IPS DF 6.9 (cell line): ENCODE results near the gene NEMP2.

Experiments used
- DNase-seq: peaks from one replicate; pipeline ENCODE4 v3.0.0-alpha.2; 2013; ENCODE audit warnings: low read depth, low spot score
- H3K27ac ChIP-seq: one replicate; pipeline ENCODE4 v1.5.1; 2013; ENCODE audit warnings: low read length, control low read depth
- H3K27me3 ChIP-seq: 2 replicates; pipeline ENCODE4 v1.6.1; 2013; ENCODE audit warnings: mild to moderate bottlenecking, low read length; ENCODE audit not compliant: control insufficient read depth, insufficient read depth
- H3K36me3 ChIP-seq: 2 replicates; pipeline ENCODE4 v1.6.1; 2013; ENCODE audit warnings: low read length; ENCODE audit not compliant: control insufficient read depth, insufficient read depth
- H3K4me1 ChIP-seq: 2 replicates; pipeline ENCODE4 v1.6.1; 2013; ENCODE audit warnings: low read length; ENCODE audit not compliant: control insufficient read depth, insufficient read depth
- H3K4me3 ChIP-seq: 2 replicates; pipeline ENCODE4 v1.5.1; 2013; ENCODE audit warnings: mild to moderate bottlenecking, low read length
- H3K9me3 ChIP-seq: 2 replicates; pipeline ENCODE4 v1.6.1; 2013; ENCODE audit warnings: low read length, inconsistent platforms; ENCODE audit not compliant: control insufficient read depth, insufficient read depth
- WGBS: extraction: QIAGEN DNeasy Blood & Tissue Kit; methylation state at CpG from one replicate; pipeline ENCODE4 v1.1.7; 2013; ENCODE audit warnings: mixed read lengths, missing lambda C conversion rate; ENCODE audit not compliant: insufficient read length, insufficient coverage; 5-methylcytosine and 5-hydroxymethylcytosine counted together

The NEMP2 gene

DNA sequence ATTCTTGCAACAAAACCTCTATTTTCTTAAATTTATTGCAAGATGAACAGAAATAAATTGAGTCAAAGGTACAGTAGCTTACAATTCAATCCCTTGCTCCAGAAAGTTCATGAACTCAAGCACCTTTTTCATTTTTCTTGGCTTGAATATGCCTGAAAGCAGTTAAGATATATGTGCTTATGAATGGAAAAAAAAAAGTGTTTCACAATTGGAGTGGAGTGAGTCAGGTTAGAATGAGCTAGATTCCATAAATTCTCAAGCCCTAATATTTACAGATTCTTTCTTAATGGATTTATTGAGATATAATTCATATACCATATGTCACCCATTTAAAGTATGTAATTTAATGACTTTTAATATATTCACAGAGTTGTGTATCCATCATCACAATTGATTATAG, 39.6 kb upstream of the NEMP2 start:
- Histone ChIP-seq H3K4me1 (no peaks in the 10 kb centered on the region), H3K27ac (no peak overlapping the region), H3K4me3 (no peak overlapping the region), H3K36me3 (no peaks in the 10 kb centered on the region), H3K9me3 (no peaks in the 10 kb centered on the region), H3K27me3 (no peaks in the 10 kb centered on the region)
- DNase-seq = no peak

DNA sequence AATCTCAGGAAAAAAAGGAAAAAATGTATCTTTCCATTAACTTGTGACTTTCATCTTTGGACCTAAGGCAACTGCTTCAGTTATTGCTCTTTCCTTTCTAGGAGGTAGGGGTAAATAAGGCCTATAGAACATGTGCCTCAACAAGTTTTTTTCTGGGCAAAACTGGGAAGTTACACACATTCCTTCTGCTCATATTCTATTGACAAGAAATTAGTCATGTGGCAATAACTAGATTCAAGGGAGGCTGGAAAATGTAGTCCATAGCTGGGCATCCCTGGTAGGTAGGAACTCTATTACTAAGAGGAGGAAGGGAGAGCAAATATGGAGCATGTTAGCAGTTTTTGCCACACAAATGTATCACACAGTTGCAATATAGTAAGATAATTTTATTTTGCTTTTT, 37.7 kb upstream of the NEMP2 start:
- no peaks in the 10 kb centered on the region for H3K27me3 ChIP-seq
- DNase-seq = no peak
- H3K36me3 ChIP-seq = no peaks in the 10 kb centered on the region
- no peaks in the 10 kb centered on the region for H3K9me3 ChIP-seq
- no peak overlapping the region for H3K4me3 ChIP-seq
- no peaks in the 10 kb centered on the region for H3K4me1 ChIP-seq
- no peak overlapping the region for H3K27ac ChIP-seq

DNA sequence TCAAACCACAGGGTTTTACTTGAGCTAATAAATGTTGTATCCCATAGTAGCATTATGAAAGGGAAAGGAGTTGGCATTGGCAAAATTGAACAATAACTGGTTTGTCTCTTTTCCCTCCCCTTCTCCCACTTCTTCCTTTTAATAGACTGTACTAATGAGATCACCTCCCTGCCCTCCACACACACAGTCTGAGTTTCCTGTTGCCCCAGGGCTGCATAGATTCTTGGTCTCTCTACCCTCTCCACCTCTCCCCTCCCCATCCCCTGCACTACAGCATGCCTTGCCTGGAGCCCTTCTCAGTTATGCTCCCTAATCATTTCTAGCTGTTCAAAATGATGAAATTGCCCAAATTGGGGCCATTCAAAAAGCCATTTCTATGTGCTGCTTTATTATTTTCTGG, 37.2 kb upstream of the NEMP2 start:
- H3K4me3 ChIP-seq = no peak overlapping the region
- H3K4me1 ChIP-seq = no peaks in the 10 kb centered on the region
- no peaks in the 10 kb centered on the region for H3K36me3 ChIP-seq
- DNase-seq = no peak
- H3K27me3 ChIP-seq = no peaks in the 10 kb centered on the region
- no peak overlapping the region for H3K27ac ChIP-seq
- H3K9me3 ChIP-seq = no peaks in the 10 kb centered on the region

DNA sequence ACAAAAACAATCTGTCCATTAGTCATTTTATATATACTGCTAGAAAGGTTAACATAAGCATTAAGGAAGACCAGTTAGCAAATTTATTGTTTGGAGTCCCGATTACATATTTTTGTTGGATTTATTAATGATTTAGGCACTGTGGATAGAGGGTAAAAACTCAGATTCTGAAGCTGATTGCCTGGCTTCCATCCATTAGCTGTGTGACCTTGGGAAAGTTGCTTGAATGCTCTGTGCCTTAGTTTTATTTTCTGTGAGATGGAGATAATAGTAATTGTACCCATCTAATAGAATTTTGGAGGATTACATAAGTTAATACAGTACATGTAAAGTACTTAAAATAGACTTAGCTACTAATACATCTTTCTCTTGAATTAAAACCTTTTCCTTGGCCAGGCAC, 36.3 kb upstream of the NEMP2 start:
- WGBS = no CpG with 5 or more reads among the region's 1 CpG
- H3K4me1 ChIP-seq = no peaks in the 10 kb centered on the region
- H3K9me3 ChIP-seq = no peaks in the 10 kb centered on the region
- H3K27me3 ChIP-seq = no peaks in the 10 kb centered on the region
- H3K4me3 ChIP-seq = no peak overlapping the region
- no peaks in the 10 kb centered on the region for H3K36me3 ChIP-seq
- DNase-seq = no peak
- no peak overlapping the region for H3K27ac ChIP-seq

DNA sequence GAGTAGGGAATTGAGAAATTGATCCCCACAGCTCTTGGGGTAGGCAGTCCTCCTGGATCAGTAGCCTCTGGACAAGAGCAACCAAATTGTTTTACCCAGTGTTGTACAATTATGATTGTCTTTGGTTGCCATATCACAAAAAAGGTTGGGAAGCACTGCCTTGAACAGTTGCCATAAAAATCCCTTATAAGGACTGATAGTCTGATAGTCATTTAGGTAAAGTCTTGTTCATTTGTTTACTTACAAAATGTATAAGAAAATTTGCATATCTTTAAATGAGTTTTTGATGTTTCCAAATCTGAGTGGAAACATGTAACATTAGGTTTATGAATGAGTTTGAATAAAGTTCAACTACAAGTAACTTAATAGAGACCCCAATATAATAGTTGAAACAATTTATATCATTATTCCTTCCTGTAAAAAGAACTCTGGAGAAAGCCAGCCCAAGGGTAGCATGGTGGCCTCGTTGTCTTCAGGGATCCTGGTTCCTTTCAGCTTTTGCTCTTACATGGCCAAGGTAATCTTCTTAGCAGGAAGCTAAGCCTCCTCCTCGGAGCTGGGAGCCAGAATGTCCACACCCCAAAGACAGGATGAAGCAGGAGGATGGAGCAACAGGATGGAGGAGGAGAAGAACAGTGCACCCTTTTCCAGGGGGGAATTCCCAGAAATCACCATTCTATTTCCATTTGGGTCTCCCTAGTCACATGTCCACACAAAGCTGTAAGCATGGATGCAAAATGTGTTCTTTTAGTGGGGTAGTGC, 35.7 kb upstream of the NEMP2 start:
- Histone ChIP-seq H3K4me1 (no peaks in the 10 kb centered on the region), H3K27me3 (no peaks in the 10 kb centered on the region), H3K27ac (no peak overlapping the region), H3K9me3 (no peaks in the 10 kb centered on the region), H3K36me3 (no peaks in the 10 kb centered on the region), H3K4me3 (no peak overlapping the region)
- DNase-seq = no peak
- no CpG with 5 or more reads among the region's 2 CpGs for WGBS

DNA sequence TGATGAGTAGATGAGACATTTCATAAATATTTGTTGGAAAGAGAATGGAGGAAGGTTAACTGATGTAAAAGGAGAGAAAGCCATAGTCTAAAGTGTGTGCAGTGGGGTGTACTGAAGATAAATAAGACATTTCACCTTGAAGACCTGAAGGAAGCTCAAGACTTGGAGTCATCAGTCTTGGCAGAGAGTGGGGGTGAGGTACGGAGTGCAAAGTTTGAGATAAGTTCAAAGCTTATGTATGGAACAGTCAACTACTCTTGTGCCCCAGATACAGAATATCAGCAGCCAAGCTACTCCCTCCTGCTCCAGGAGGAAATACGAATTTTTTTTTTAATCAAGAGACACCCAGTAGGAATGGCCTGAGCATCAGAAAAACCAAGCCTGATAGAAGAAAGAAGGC, 30.3 kb upstream of the NEMP2 start:
- no CpG with 5 or more reads among the region's 2 CpGs for WGBS

DNA sequence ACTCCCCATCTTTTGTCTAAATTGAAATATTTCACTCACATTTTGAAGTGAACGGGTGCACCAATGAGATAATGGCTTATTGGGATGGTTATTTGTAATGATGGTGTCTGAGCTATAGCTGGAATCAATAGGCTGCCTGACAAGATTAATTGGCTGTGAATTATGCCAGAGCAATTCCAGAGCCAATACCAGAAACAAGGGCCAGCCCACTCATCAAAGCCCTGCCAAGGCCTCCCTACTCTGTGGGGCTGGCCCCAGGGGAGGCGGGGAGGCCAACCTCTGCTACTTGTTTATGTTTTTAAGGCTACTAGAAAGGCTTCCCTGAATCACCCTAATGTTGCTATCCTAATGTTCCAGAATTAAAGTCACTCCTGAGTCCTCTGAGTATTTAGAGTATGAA, 29.1 kb upstream of the NEMP2 start:
- DNase-seq = no peak
- H3K4me3 ChIP-seq = no peak overlapping the region

More for the DNA sequence above, 30.3 kb upstream of the NEMP2 start:
- H3K36me3 ChIP-seq = no peaks in the 10 kb centered on the region
- H3K27ac ChIP-seq = no peak overlapping the region
- peaks cover 4% of the 10 kb centered on the region; the same call in 1 of the 2 replicates for H3K4me1 ChIP-seq
- no peak overlapping the region for H3K4me3 ChIP-seq
- DNase-seq = no peak
- no peaks in the 10 kb centered on the region; the same call in 1 of the 2 replicates for H3K27me3 ChIP-seq
- H3K9me3 ChIP-seq = no peaks in the 10 kb centered on the region

DNA sequence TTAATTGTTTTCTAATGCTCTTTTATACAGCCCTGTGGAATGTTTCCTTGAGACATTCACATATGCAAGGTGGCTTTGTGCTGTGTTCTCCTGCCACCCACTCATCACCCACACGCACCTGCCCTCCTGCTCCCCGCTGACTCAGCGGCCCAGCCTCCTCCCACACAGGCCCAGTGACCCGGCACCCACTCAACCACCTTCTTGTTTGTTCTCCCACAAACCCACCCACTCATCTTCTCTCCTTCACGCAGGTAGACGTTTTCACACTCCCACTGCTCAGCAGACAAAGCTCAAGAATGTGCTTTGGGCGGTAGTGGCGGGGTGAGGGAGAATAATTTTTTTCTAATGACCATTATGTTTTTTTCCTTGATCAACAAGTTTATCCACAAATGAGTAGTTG, 28.6 kb upstream of the NEMP2 start:
- H3K4me1 ChIP-seq = peaks cover 4% of the 10 kb centered on the region; the same call in 1 of the 2 replicates
- no peak for DNase-seq
- no peaks in the 10 kb centered on the region; the same call in 1 of the 2 replicates for H3K27me3 ChIP-seq
- WGBS = no CpG with 5 or more reads among the region's 8 CpGs
- no peaks in the 10 kb centered on the region for H3K36me3 ChIP-seq
- no peak overlapping the region for H3K27ac ChIP-seq
- H3K4me3 ChIP-seq = no peak overlapping the region
- H3K9me3 ChIP-seq = no peaks in the 10 kb centered on the region

More for the DNA sequence above, 29.1 kb upstream of the NEMP2 start:
- no peaks in the 10 kb centered on the region for H3K36me3 ChIP-seq
- no peaks in the 10 kb centered on the region; the same call in 1 of the 2 replicates for H3K27me3 ChIP-seq
- no peak overlapping the region for H3K27ac ChIP-seq
- no CpG with 5 or more reads among the region's 2 CpGs for WGBS
- peaks cover 4% of the 10 kb centered on the region; the same call in 1 of the 2 replicates for H3K4me1 ChIP-seq
- H3K9me3 ChIP-seq = no peaks in the 10 kb centered on the region

DNA sequence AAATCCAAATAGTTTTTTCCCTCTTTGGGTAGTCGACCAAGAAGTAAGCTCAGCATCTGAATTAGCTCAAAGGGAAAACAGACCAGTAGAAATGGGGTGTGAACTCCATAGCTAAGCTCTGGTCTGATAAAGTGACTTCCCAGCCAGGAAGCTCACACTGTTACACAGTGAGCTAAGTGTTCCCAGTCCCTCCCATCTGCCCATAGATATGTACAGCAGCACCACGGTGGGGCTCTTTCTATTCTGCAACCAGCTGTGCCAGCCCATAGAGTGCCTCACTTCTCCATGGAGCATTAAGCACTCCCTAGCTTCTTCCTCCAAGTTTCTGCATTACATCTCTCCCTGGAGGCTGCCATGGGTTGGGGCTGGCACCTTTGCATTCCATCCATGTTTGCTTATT, 27.6 kb upstream of the NEMP2 start:
- H3K27me3 ChIP-seq = no peaks in the 10 kb centered on the region; the same call in 1 of the 2 replicates
- peaks cover 4% of the 10 kb centered on the region; the same call in 1 of the 2 replicates for H3K4me1 ChIP-seq
- no peaks in the 10 kb centered on the region for H3K9me3 ChIP-seq
- H3K27ac ChIP-seq = no peak overlapping the region
- H3K4me3 ChIP-seq = no peak overlapping the region
- no peaks in the 10 kb centered on the region for H3K36me3 ChIP-seq
- no CpG with 5 or more reads among the region's 2 CpGs for WGBS
- peak; percentile 9 for DNase-seq

DNA sequence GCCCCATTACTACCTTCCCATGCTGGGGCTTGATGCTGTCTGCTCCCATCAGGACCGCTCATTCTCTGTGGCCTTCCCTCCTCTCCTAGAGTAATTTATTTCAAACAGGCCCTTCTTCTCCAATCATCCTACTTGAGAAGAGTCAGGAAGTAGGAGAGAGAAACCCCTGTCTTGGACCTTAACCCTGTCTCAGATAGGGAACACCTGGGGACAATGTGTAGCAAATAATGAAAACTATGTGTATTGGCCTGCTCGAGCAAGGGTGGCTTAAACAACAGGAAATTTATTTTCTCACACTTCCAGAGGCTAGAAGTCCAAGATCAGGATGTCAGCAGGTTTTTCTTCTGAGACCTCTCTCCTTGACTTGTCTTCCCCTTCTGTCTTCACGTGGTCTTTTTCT, 26.6 kb upstream of the NEMP2 start:
- WGBS = no CpG with 5 or more reads among the region's 3 CpGs

DNA sequence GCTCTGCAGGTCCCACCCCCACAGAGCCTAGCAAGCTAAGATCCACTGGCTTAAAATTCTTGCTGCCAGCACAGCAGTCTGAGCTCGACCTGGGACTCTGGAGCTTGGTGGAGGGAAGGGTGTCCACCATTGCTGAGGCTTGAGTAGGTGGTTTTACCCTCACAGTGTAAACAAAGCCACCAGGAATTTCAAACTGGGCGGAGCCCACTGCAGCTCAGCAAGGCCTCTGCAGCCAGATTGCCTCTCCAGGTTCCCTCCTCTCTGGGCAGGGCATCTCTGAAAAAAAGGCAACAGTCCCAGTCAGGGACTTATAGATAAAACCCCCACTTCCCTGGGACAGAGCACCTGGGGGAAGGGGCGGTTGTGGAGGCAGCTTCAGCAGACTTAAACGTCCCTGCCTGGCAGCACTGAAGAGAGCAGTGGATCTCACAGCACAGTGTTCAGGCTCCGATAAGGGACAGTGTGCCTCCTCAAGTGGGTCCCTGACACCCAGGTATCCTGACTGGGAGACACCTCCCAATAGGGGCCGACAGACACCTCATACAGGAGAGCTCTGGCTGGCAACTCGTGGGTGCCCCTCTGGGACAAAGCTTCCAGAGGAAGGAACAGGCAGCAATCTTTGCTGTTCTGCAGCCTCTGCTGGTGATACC, 20.0 kb upstream of the NEMP2 start:
- no peak overlapping the region for H3K27ac ChIP-seq
- DNase-seq = no peak
- H3K36me3 ChIP-seq = no peaks in the 10 kb centered on the region
- H3K4me3 ChIP-seq = no peak overlapping the region
- H3K9me3 ChIP-seq = no peaks in the 10 kb centered on the region
- no peaks in the 10 kb centered on the region for H3K27me3 ChIP-seq
- H3K4me1 ChIP-seq = no peaks in the 10 kb centered on the region; the same call in 1 of the 2 replicates
- no CpG with 5 or more reads among the region's 7 CpGs for WGBS

More for the DNA sequence above, 26.6 kb upstream of the NEMP2 start:
- H3K36me3 ChIP-seq = no peaks in the 10 kb centered on the region
- no peaks in the 10 kb centered on the region; the same call in 1 of the 2 replicates for H3K27me3 ChIP-seq
- no peak overlapping the region for H3K27ac ChIP-seq
- no peak for DNase-seq
- no peaks in the 10 kb centered on the region for H3K9me3 ChIP-seq
- H3K4me3 ChIP-seq = no peak overlapping the region
- H3K4me1 ChIP-seq = peaks cover 4% of the 10 kb centered on the region; the same call in 1 of the 2 replicates
